HL-60 (cell line): ENCODE results near the gene MIAT.

Experiments used
- GABPA ChIP-seq: IDR thresholded peaks from 2 replicates; pipeline ENCODE4 v1.6.1; 2012; ENCODE audit warnings: low read depth
- POLR2AphosphoS5 ChIP-seq: IDR thresholded peaks from 2 replicates; pipeline ENCODE4 v1.6.1; 2012; ENCODE audit warnings: low read depth
- SPI1 ChIP-seq: IDR thresholded peaks from 2 replicates; pipeline ENCODE4 v1.6.1; 2012; ENCODE audit warnings: low read depth, mild to moderate bottlenecking, borderline replicate concordance
- TF ChIP-seq, protein P1 (sequence below): IDR thresholded peaks from one replicate; pipeline ENCODE4 v1.5.1; 2011; ENCODE audit warnings: low read length, control low read depth, inconsistent platforms; ENCODE audit not compliant: insufficient read depth
- TF ChIP-seq, protein P2 (sequence below): IDR thresholded peaks from 2 replicates; pipeline ENCODE4 v1.6.1; 2012; ENCODE audit warnings: low read depth; ENCODE audit not compliant: insufficient replicate concordance

DNA sequence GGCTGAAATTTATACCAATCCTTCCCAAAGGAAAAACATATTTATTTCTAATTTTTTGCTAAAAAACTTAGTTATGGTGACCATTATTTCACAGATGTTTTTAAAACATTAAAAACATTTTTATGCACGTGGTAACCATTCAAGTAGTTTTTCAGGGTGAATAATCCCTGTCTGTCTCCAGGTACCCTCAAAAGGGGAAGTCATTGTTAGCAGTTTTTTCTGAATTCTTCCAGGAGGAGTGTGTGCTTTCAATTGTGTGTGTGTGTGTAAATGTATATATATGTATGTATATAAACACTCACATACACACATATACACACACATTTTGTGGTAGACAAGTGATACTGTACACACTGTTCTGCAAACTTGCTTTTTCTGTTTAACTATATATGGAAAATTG lies 43.9 kb downstream of the MIAT start:
- TF ChIP-seq, protein P1, sequence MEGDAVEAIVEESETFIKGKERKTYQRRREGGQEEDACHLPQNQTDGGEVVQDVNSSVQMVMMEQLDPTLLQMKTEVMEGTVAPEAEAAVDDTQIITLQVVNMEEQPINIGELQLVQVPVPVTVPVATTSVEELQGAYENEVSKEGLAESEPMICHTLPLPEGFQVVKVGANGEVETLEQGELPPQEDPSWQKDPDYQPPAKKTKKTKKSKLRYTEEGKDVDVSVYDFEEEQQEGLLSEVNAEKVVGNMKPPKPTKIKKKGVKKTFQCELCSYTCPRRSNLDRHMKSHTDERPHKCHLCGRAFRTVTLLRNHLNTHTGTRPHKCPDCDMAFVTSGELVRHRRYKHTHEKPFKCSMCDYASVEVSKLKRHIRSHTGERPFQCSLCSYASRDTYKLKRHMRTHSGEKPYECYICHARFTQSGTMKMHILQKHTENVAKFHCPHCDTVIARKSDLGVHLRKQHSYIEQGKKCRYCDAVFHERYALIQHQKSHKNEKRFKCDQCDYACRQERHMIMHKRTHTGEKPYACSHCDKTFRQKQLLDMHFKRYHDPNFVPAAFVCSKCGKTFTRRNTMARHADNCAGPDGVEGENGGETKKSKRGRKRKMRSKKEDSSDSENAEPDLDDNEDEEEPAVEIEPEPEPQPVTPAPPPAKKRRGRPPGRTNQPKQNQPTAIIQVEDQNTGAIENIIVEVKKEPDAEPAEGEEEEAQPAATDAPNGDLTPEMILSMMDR = no peak
- TF ChIP-seq POLR2AphosphoS5 (no peak), GABPA (no peak), SPI1 (peak; percentile 87)
- TF ChIP-seq, protein P2, sequence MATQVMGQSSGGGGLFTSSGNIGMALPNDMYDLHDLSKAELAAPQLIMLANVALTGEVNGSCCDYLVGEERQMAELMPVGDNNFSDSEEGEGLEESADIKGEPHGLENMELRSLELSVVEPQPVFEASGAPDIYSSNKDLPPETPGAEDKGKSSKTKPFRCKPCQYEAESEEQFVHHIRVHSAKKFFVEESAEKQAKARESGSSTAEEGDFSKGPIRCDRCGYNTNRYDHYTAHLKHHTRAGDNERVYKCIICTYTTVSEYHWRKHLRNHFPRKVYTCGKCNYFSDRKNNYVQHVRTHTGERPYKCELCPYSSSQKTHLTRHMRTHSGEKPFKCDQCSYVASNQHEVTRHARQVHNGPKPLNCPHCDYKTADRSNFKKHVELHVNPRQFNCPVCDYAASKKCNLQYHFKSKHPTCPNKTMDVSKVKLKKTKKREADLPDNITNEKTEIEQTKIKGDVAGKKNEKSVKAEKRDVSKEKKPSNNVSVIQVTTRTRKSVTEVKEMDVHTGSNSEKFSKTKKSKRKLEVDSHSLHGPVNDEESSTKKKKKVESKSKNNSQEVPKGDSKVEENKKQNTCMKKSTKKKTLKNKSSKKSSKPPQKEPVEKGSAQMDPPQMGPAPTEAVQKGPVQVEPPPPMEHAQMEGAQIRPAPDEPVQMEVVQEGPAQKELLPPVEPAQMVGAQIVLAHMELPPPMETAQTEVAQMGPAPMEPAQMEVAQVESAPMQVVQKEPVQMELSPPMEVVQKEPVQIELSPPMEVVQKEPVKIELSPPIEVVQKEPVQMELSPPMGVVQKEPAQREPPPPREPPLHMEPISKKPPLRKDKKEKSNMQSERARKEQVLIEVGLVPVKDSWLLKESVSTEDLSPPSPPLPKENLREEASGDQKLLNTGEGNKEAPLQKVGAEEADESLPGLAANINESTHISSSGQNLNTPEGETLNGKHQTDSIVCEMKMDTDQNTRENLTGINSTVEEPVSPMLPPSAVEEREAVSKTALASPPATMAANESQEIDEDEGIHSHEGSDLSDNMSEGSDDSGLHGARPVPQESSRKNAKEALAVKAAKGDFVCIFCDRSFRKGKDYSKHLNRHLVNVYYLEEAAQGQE = no peak
